Activated naive CD4-positive, alpha-beta T cell treated with anti-CD3 and anti-CD28 coated beads for 36 hours (primary cell): ENCODE results near the gene AHI1. TPM values are rescaled to one million over a fixed set of nuclear protein-coding genes. Genes with fewer than 3 reads are reported as not detected.
"Not testable (repeated sequence)": the region's sequence is repeated elsewhere in the genome, so short reads cannot be mapped to it uniquely, and the experiment has no call there.

Source experiments
- CTCF ChIA-PET: fragments of 350-600 bp; sonication (Branson Sonifier 250); formaldehyde crosslinking; loops from one replicate; lab custom pipeline; 2021; ENCODE audit warnings: antibody characterized with exemption; lab: Charles Lee
- DNase-seq: peaks from one replicate; pipeline ENCODE4 v3.0.0-alpha.2; 2020
- H3K27ac Mint-ChIP-seq: one replicate; pipeline ENCODE4 v1.8.0; 2021; ENCODE audit warnings: mild to moderate bottlenecking, mixed read lengths
- H3K27me3 Mint-ChIP-seq: one replicate; pipeline ENCODE4 v1.8.0; 2021; ENCODE audit warnings: low read depth, mixed read lengths
- H3K36me3 Mint-ChIP-seq: one replicate; pipeline ENCODE4 v1.8.0; 2021; ENCODE audit warnings: low read depth, mixed read lengths
- H3K4me1 Mint-ChIP-seq: one replicate; pipeline ENCODE4 v1.8.0; 2021; ENCODE audit warnings: low read depth, mixed read lengths
- H3K4me3 Mint-ChIP-seq: one replicate; pipeline ENCODE4 v1.8.0; 2021; ENCODE audit warnings: mild to moderate bottlenecking, moderate library complexity, mixed read lengths
- H3K9me3 Mint-ChIP-seq: one replicate; pipeline ENCODE4 v1.8.0; 2021; ENCODE audit warnings: mixed read lengths
- intact Hi-C: fragments of 100-400 bp; cut with micrococcal nuclease; formaldehyde crosslinking; loops from one replicate; pipeline ENCODE4 v1.15.1; 2023
- total RNA-seq, 2 experiments: library from RNA; stranded (reverse); gene quantifications; one replicate each; pipeline ENCODE4 v1.2.3, GENCODE V29; 2021

AHI1 gene
- total RNA-seq, 2 experiments from 2014 or later = 17.8 to 18.8 TPM

GRCh38 chr6:135503703-135504475 lies 6.3 kb upstream of the AHI1 start:
- intact Hi-C loops = loop anchor here (10.0 kb wide), 1 partner anchor 1041 kb away; no protein-coding TSS in a partner anchor
- CTCF ChIA-PET = no interaction called here
- no peak overlapping the region for H3K4me3 Mint-ChIP-seq

GRCh38 chr6:135499441-135500340 lies 2.2 kb upstream of the AHI1 start:
- DNase-seq = no peak
- Mint-ChIP-seq H3K9me3 (no peaks in the 10 kb centered on the region), H3K27ac (no peak overlapping the region), H3K36me3 (peaks cover 4% of the 10 kb centered on the region), H3K4me1 (peaks cover 16% of the 10 kb centered on the region), H3K27me3 (no peaks in the 10 kb centered on the region), H3K4me3 (no peak overlapping the region)
- intact Hi-C loops = loop anchor here (2.0 to 10.0 kb wide), 7 partner anchors 49 to 1718 kb away; partner anchors contain the start of genes IFNGR1 and MYB
- CTCF ChIA-PET = interaction anchor here (1.8 kb wide), 1 partner anchor 8 kb away, joined by 6 read pairs; no protein-coding TSS in a partner anchor

More at GRCh38 chr6:135503703-135504475, 6.3 kb upstream of the AHI1 start:
- peaks cover 2% of the 10 kb centered on the region for H3K4me1 Mint-ChIP-seq
- H3K9me3 Mint-ChIP-seq = no peaks in the 10 kb centered on the region
- no peaks in the 10 kb centered on the region for H3K27me3 Mint-ChIP-seq
- no peaks in the 10 kb centered on the region for H3K36me3 Mint-ChIP-seq
- no peak overlapping the region for H3K27ac Mint-ChIP-seq
- no peak for DNase-seq

- Mint-ChIP-seq H3K36me3 (peaks cover 6% of the 10 kb centered on the region), H3K4me3 (no peak overlapping the region), H3K27ac (no peak overlapping the region), H3K4me1 (peaks cover 16% of the 10 kb centered on the region), H3K9me3 (no peaks in the 10 kb centered on the region), H3K27me3 (no peaks in the 10 kb centered on the region)
- CTCF ChIA-PET = interaction anchor here (0.7 to 1.8 kb wide), 2 partner anchors 9 to 465 kb away, joined by 3 to 6 read pairs; no protein-coding TSS in a partner anchor
- peak; percentile 86 for DNase-seq
- intact Hi-C loops = loop anchor here (1.0 to 5.0 kb wide), 8 partner anchors 48 to 1719 kb away; partner anchors contain the start of genes BCLAF1, HBS1L, IFNGR1 and MYB
Observed at GRCh38 chr6:135498185-135498841, 773 bp upstream of the AHI1 start.

- Mint-ChIP-seq H3K4me3 (no peak overlapping the region), H3K9me3 (no peaks in the 10 kb centered on the region), H3K4me1 (peaks cover 16% of the 10 kb centered on the region), H3K36me3 (peaks cover 10% of the 10 kb centered on the region), H3K27me3 (no peaks in the 10 kb centered on the region), H3K27ac (no peak overlapping the region)
- CTCF ChIA-PET = no interaction called here
- DNase-seq = no peak
- intact Hi-C loops = loop anchor here (1.0 to 5.0 kb wide), 5 partner anchors 315 to 1720 kb away; partner anchors contain the start of genes IFNGR1, MTFR2 and MYB
Observed at GRCh38 chr6:135496800-135497411, 634 bp downstream of the AHI1 start.

GRCh38 chr6:135493218-135493961 lies 4.2 kb downstream of the AHI1 start:
- CTCF ChIA-PET = no interaction called here
- Mint-ChIP-seq H3K9me3 (no peaks in the 10 kb centered on the region), H3K27me3 (no peaks in the 10 kb centered on the region), H3K27ac (no peak overlapping the region), H3K4me1 (peaks cover 16% of the 10 kb centered on the region), H3K36me3 (peaks cover 29% of the 10 kb centered on the region), H3K4me3 (no peak overlapping the region)
- no peak for DNase-seq
- intact Hi-C loops = no loop called here

- DNase-seq = no peak
- intact Hi-C loops = no loop called here
- Mint-ChIP-seq H3K9me3 (no peaks in the 10 kb centered on the region), H3K4me3 (no peak overlapping the region), H3K36me3 (peaks cover 42% of the 10 kb centered on the region), H3K27me3 (no peaks in the 10 kb centered on the region), H3K4me1 (peaks cover 3% of the 10 kb centered on the region), H3K27ac (no peak overlapping the region)
- CTCF ChIA-PET = no interaction called here
Observed at GRCh38 chr6:135490381-135490780, 7.2 kb downstream of the AHI1 start.

GRCh38 chr6:135488023-135488422 lies 9.5 kb downstream of the AHI1 start:
- no peak overlapping the region for H3K4me3 Mint-ChIP-seq

GRCh38 chr6:135483903-135484302 lies 13.6 kb downstream of the AHI1 start:
- H3K36me3 Mint-ChIP-seq = peaks cover 57% of the 10 kb centered on the region
- H3K4me1 Mint-ChIP-seq, H3K27ac Mint-ChIP-seq, DNase-seq, CTCF ChIA-PET, H3K4me3 Mint-ChIP-seq, H3K27me3 Mint-ChIP-seq, intact Hi-C loops: not testable (repeated sequence)
- H3K9me3 Mint-ChIP-seq = peaks cover 20% of the 10 kb centered on the region

More at GRCh38 chr6:135488023-135488422, 9.5 kb downstream of the AHI1 start:
- no peak for DNase-seq
- H3K27me3 Mint-ChIP-seq = no peaks in the 10 kb centered on the region
- peaks cover 50% of the 10 kb centered on the region for H3K36me3 Mint-ChIP-seq
- intact Hi-C loops = no loop called here
- CTCF ChIA-PET = no interaction called here
- no peaks in the 10 kb centered on the region for H3K4me1 Mint-ChIP-seq
- H3K27ac Mint-ChIP-seq = no peak overlapping the region
- peaks cover 6% of the 10 kb centered on the region for H3K9me3 Mint-ChIP-seq

GRCh38 chr6:135481783-135482369 lies 15.7 kb downstream of the AHI1 start:
- Mint-ChIP-seq H3K27ac (no peak overlapping the region), H3K4me1 (no peaks in the 10 kb centered on the region), H3K27me3 (no peaks in the 10 kb centered on the region), H3K36me3 (peaks cover 64% of the 10 kb centered on the region), H3K4me3 (no peak overlapping the region), H3K9me3 (peaks cover 25% of the 10 kb centered on the region)
- CTCF ChIA-PET = no interaction called here
- intact Hi-C loops = no loop called here
- DNase-seq = no peak

GRCh38 chr6:135479601-135480000 lies 17.9 kb downstream of the AHI1 start:
- DNase-seq = no peak
- intact Hi-C loops = no loop called here
- Mint-ChIP-seq H3K4me3 (no peak overlapping the region), H3K36me3 (peaks cover 57% of the 10 kb centered on the region), H3K9me3 (peaks cover 25% of the 10 kb centered on the region), H3K27me3 (no peaks in the 10 kb centered on the region), H3K27ac (no peak overlapping the region), H3K4me1 (peaks cover under 1% of the 10 kb centered on the region)
- CTCF ChIA-PET = no interaction called here

GRCh38 chr6:135478626-135479025 lies 18.9 kb downstream of the AHI1 start:
- DNase-seq = no peak
- Mint-ChIP-seq H3K27me3 (no peaks in the 10 kb centered on the region), H3K27ac (no peak overlapping the region), H3K9me3 (peaks cover 20% of the 10 kb centered on the region), H3K4me1 (peaks cover 2% of the 10 kb centered on the region), H3K4me3 (no peak overlapping the region), H3K36me3 (peaks cover 50% of the 10 kb centered on the region)
- intact Hi-C loops = no loop called here
- CTCF ChIA-PET = no interaction called here
